GM12892 (cell line): ENCODE measurements around the gene EPHA10.

Source experiments
- POLR2A ChIP-seq: IDR thresholded peaks from 2 replicates; pipeline ENCODE4 v1.6.1; 2011; ENCODE audit warnings: low read depth, low read length, control low read depth
- POLR2AphosphoS5 ChIP-seq: IDR thresholded peaks from 2 replicates; pipeline ENCODE4 v1.6.1; 2011; ENCODE audit warnings: low read depth, low read length, control low read depth

DNA sequence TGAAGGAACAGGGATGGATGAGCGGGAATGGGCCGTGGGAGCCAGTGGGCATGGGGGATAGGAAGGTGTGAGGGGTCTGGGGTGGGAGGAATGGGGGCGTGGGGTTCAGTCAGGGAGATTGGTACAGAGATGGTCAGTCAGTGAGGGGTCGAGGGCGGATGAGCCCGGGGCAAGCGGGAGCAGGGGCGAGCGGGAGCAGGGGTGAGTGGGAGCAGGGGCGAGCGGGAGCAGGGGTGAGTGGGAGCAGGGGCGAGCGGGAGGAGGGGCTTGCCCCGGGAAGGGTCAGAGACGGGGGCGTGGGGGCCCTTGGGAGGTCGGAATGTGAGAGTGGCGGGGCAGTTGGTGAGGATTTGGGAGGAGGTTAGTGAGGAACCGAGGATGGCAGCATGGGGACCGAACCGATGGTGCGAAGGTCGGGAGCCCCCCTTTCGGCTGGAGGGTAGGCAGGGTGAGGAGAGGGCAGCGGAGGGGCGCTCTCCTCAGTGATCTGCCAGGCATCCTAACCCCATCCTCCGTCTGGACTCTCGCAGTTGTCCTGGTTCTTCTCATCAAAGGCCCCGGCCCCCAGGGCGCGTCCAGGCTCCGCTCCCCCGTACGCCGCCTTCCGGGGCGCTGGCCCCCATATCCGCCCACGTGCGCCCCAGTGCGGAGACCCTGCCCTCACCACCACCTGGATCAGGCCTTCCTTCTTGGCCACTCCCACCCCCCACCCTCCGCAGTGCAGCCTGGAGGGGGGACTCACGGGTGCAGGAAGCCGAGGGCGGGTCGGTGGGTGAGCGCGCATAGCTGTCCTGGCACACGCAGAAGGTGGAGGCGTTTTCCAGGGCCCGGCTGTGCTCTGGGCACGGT is 11.2 kb downstream of the EPHA10 start:
- TF ChIP-seq POLR2A (no peak), POLR2AphosphoS5 (no peak)
